ENCODE measurements around the gene PNPLA6.
"Not testable (repeated sequence)": the region's sequence is repeated elsewhere in the genome, so short reads cannot be mapped to it uniquely, and the experiment has no call there.

The PNPLA6 gene

GRCh38 chr19:7533925-7534480, 1.5 kb upstream of the PNPLA6 start:
- DNase-seq, result peak; percentile 89

GRCh38 chr19:7534531-7535046, 928 bp upstream of the PNPLA6 start:
- DNase-seq, result peak; percentile 85

- no peak for DNase-seq
Observed at GRCh38 chr19:7535998-7536695, 630 bp downstream of the PNPLA6 start.

- DNase-seq, result not testable (repeated sequence)
Observed at GRCh38 chr19:7538990-7539389, 3.5 kb downstream of the PNPLA6 start.

GRCh38 chr19:7539827-7540425, 4.4 kb downstream of the PNPLA6 start:
- DNase-seq, result no peak

GRCh38 chr19:7540761-7541474, 5.4 kb downstream of the PNPLA6 start:
- peak; percentile 28 for DNase-seq

GRCh38 chr19:7541475-7541824, 5.9 kb downstream of the PNPLA6 start:
- no peak for DNase-seq

- DNase-seq, result no peak
Observed at GRCh38 chr19:7541828-7542443, 6.4 kb downstream of the PNPLA6 start.

- no peak for DNase-seq
Observed at GRCh38 chr19:7542556-7543348, 7.2 kb downstream of the PNPLA6 start.

GRCh38 chr19:7544626-7545025, 9.1 kb downstream of the PNPLA6 start:
- DNase-seq, result no peak

GRCh38 chr19:7545300-7545699, 9.8 kb downstream of the PNPLA6 start:
- no peak for DNase-seq

GRCh38 chr19:7545904-7546303, 10.4 kb downstream of the PNPLA6 start:
- no peak for DNase-seq

GRCh38 chr19:7547159-7547558, 11.6 kb downstream of the PNPLA6 start:
- DNase-seq, result no peak

GRCh38 chr19:7549429-7550148, 14.1 kb downstream of the PNPLA6 start:
- DNase-seq, result no peak

GRCh38 chr19:7550169-7550770, 14.8 kb downstream of the PNPLA6 start:
- no peak for DNase-seq

GRCh38 chr19:7550987-7551761, 15.7 kb downstream of the PNPLA6 start:
- DNase-seq, result peak; percentile 57

GRCh38 chr19:7552781-7553180, 17.3 kb downstream of the PNPLA6 start:
- no peak for DNase-seq

GRCh38 chr19:7554565-7554964, 19.0 kb downstream of the PNPLA6 start:
- no peak for DNase-seq

GRCh38 chr19:7554990-7555864, 19.7 kb downstream of the PNPLA6 start:
- DNase-seq, result no peak
